ENCODE results near the gene MAFB.

- no peak for TF ChIP-seq CTCF (IDR thresholded peaks at IDR 0.05)
- TF ChIP-seq POLR2A (IDR thresholded peaks at IDR 0.05) = no peak
Measured at GRCh38 chr20:40698744-40699143, 9.7 kb upstream of the MAFB start.
